MM.1S (cell line): ENCODE results near the gene ACER3.

Experiments used
- DNase-seq: peaks from one replicate; pipeline ENCODE4 v3.0.0-alpha.2; 2015
- H2AFZ ChIP-seq: fragments of 300-600 bp; sonication (generic); 2 replicates; pipeline ENCODE4 v1.6.0; 2016; ENCODE audit warnings: antibody characterized with exemption, low read length
- H3F3A ChIP-seq: fragments of 300-600 bp; sonication (generic); 2 replicates; pipeline ENCODE4 v1.6.1; 2016; ENCODE audit warnings: mild to moderate bottlenecking, antibody characterized with exemption, low read length, moderate library complexity, mixed read lengths; ENCODE audit not compliant: insufficient read depth
- H3K27ac ChIP-seq: fragments of 300-600 bp; sonication (generic); 2 replicates; pipeline ENCODE4 v1.5.1; 2016; ENCODE audit warnings: mild to moderate bottlenecking, low read length
- H3K27me3 ChIP-seq: fragments of 300-600 bp; sonication (generic); replicated peaks from 2 replicates; pipeline ENCODE4 v1.6.0; 2016; ENCODE audit warnings: low read length; ENCODE audit not compliant: insufficient read depth
- H3K36me3 ChIP-seq: fragments of 300-600 bp; sonication (generic); replicated peaks from 2 replicates; pipeline ENCODE4 v1.6.1; 2016; ENCODE audit warnings: mild to moderate bottlenecking, low read length, mixed read lengths; ENCODE audit not compliant: insufficient read depth
- H3K4me1 ChIP-seq: fragments of 300-600 bp; sonication (generic); 2 replicates; pipeline ENCODE4 v1.6.1; 2016; ENCODE audit warnings: low read length, mixed read lengths
- H3K4me2 ChIP-seq: fragments of 300-600 bp; sonication (generic); 2 replicates; pipeline ENCODE4 v1.6.0; 2016; ENCODE audit warnings: low read depth, low read length
- H3K4me3 ChIP-seq: fragments of 300-600 bp; sonication (generic); 2 replicates; pipeline ENCODE4 v1.5.1; 2016; ENCODE audit warnings: low read length, mixed read lengths
- H3K79me2 ChIP-seq: fragments of 300-600 bp; sonication (generic); 2 replicates; pipeline ENCODE4 v1.6.1; 2016; ENCODE audit warnings: mixed run types, low read length, mixed read lengths
- H3K9ac ChIP-seq: fragments of 300-600 bp; sonication (generic); 2 replicates; pipeline ENCODE4 v1.6.1; 2016; ENCODE audit warnings: low read length, mixed read lengths
- H3K9me2 ChIP-seq: fragments of 300-600 bp; sonication (generic); replicated peaks from 2 replicates; pipeline ENCODE4 v1.6.1; 2016; ENCODE audit warnings: mild to moderate bottlenecking, low read length, mixed read lengths; ENCODE audit not compliant: insufficient read depth
- H3K9me3 ChIP-seq: fragments of 300-600 bp; sonication (generic); replicated peaks from 2 replicates; pipeline ENCODE4 v1.6.1; 2016; ENCODE audit warnings: mild to moderate bottlenecking, low read length, mixed read lengths; ENCODE audit not compliant: insufficient read depth
- H4K20me1 ChIP-seq: fragments of 300-600 bp; sonication (generic); 2 replicates; pipeline ENCODE4 v1.6.1; 2016; ENCODE audit warnings: mild to moderate bottlenecking, low read length, moderate library complexity, mixed read lengths; ENCODE audit not compliant: insufficient read depth
- CTCF ChIP-seq: fragments of 300-600 bp; sonication (generic); IDR thresholded peaks from 2 replicates; pipeline ENCODE4 v1.5.1; 2016; ENCODE audit warnings: antibody characterized with exemption, low read length, mixed read lengths
- EZH2 ChIP-seq: fragments of 300-600 bp; sonication (generic); optimal IDR thresholded peaks from 2 replicates; pipeline ENCODE3; 2017; ENCODE audit warnings: low read depth, mild to moderate bottlenecking, antibody characterized with exemption, low read length, mixed read lengths
- EZH2phosphoT487 ChIP-seq: fragments of 300-600 bp; sonication (generic); IDR thresholded peaks from 2 replicates; pipeline ENCODE4 v1.6.1; 2018; ENCODE audit warnings: antibody characterized with exemption, low read length

The ACER3 gene

DNA sequence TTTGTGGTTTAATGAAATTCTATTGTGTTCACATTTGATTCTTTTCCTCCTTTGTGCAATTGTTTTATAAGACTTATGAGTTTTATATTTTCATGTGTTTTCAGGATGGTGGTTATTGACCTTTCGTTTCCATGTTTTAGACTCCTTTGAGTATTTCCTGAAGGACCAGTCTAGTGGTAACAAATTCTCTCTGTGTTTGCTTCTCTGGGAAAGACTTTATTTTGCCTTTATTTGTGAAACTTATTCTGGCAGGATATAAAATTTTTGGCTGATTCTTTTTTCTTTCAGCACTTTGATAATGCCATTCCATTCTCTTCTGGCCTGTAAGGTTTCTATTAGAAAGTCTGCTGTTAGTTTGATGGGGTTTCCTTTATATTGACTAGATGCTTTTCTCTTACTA is 83.5 kb downstream of the ACER3 start:
- Histone ChIP-seq H3K9me3 (no peaks in the 10 kb centered on the region), H3K4me1 (no peaks in the 10 kb centered on the region), H3F3A (no peaks in the 10 kb centered on the region), H3K4me2 (no peak overlapping the region), H3K4me3 (no peak overlapping the region), H3K9ac (no peak overlapping the region), H4K20me1 (no peaks in the 10 kb centered on the region), H3K27me3 (no peaks in the 10 kb centered on the region), H3K36me3 (no peaks in the 10 kb centered on the region), H3K27ac (no peak overlapping the region), H3K79me2 (no peaks in the 10 kb centered on the region), H2AFZ (no peak overlapping the region), H3K9me2 (no peaks in the 10 kb centered on the region)
- no peak for TF ChIP-seq CTCF
- TF ChIP-seq EZH2phosphoT487 = no peak
- no peak for TF ChIP-seq EZH2
- no peak for DNase-seq

DNA sequence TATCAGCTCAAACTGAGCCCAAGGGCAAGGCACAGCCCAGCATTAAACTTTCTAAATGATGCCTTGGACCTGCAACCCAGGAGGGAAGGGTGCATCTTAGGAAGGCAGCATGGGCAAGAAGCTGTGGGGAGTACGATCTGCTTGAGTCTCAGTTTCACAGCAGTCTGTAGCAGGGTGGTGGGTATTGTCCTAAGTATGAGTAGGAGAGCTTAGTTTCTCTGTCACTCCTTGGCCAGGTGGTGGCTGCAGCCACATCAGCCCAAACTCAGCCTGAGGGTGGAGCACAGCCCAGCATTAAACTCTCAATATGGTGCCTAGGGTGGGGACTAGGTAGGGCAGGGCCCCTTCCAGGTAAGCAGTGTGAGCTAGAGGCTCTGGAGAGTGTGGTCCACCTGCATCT is 85.5 kb downstream of the ACER3 start:
- Histone ChIP-seq H3K9me2 (no peaks in the 10 kb centered on the region), H3K27me3 (no peaks in the 10 kb centered on the region), H3K4me2 (no peak overlapping the region), H3K4me3 (no peak overlapping the region), H3K79me2 (no peaks in the 10 kb centered on the region), H3F3A (no peaks in the 10 kb centered on the region), H3K36me3 (no peaks in the 10 kb centered on the region), H3K9me3 (no peaks in the 10 kb centered on the region), H4K20me1 (no peaks in the 10 kb centered on the region), H3K4me1 (no peaks in the 10 kb centered on the region), H3K27ac (no peak overlapping the region), H3K9ac (no peak overlapping the region), H2AFZ (no peak overlapping the region)
- no peak for TF ChIP-seq EZH2
- no peak for TF ChIP-seq CTCF
- no peak for TF ChIP-seq EZH2phosphoT487
- no peak for DNase-seq

DNA sequence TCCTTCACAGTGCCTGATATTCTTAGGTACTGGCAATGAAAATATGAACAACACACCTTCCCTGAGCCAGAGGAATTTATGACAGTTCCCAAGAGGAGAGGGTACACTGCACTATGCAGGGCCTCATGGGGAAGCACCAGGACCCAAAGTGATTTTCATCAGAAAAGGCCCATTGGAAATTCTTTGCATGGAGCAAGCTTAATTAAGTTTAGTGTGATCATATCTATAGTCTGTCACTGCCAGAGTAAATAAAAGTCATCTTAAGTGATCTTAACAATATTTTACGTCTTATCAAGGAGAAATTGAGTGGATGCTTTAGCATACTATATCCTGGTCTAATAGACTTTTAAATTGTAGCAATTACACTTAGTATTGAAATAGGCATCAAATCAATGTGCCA is 86.5 kb downstream of the ACER3 start:
- Histone ChIP-seq H3K4me2 (no peak overlapping the region), H3K27ac (no peak overlapping the region), H3K9me2 (no peaks in the 10 kb centered on the region), H4K20me1 (no peaks in the 10 kb centered on the region), H3K9me3 (no peaks in the 10 kb centered on the region), H2AFZ (no peak overlapping the region), H3K36me3 (no peaks in the 10 kb centered on the region), H3K4me3 (no peak overlapping the region), H3K27me3 (no peaks in the 10 kb centered on the region), H3F3A (no peaks in the 10 kb centered on the region), H3K4me1 (no peaks in the 10 kb centered on the region), H3K9ac (no peak overlapping the region), H3K79me2 (no peaks in the 10 kb centered on the region)
- no peak for DNase-seq
- TF ChIP-seq CTCF = no peak
- no peak for TF ChIP-seq EZH2phosphoT487
- TF ChIP-seq EZH2 = no peak
